ENCODE results near the gene MCTP1. TPM values are rescaled to one million over a fixed set of nuclear protein-coding genes. Genes with fewer than 3 reads are reported as not detected.

MCTP1 gene
- total RNA-seq, 1 experiment from 2014 or later = 0.41 TPM

GRCh38 chr5:95070866-95071265, 214.0 kb downstream of the MCTP1 start:
- Histone ChIP-seq H3K9me3 (ENCODE audit: low read length) (no peaks in the 10 kb centered on the region), H3K4me1 (ENCODE audit: low read length) (no peaks in the 10 kb centered on the region), H3K27ac (ENCODE audit: low read length) (no peak overlapping the region), H3K36me3 (ENCODE audit: insufficient read depth, low read length) (no peaks in the 10 kb centered on the region), H2AFZ (ENCODE audit: low read length) (no peak overlapping the region), H4K20me1 (ENCODE audit: insufficient read depth, low read depth, low read length) (no peaks in the 10 kb centered on the region), H3K9ac (ENCODE audit: low read length) (no peak overlapping the region), H3K27me3 (ENCODE audit: low read length) (no peaks in the 10 kb centered on the region), H3K79me2 (ENCODE audit: low read length) (no peaks in the 10 kb centered on the region), H3K4me3 (ENCODE audit: low read length) (no peak overlapping the region), H3K4me2 (ENCODE audit: low read depth, low read length, poor library complexity, severe bottlenecking) (no peak overlapping the region), H3K9me2 (replicated peaks; ENCODE audit: insufficient read depth, low read length) (no peaks in the 10 kb centered on the region)
- DNase-seq = no peak

GRCh38 chr5:95070453-95070852, 214.4 kb downstream of the MCTP1 start:
- Histone ChIP-seq H3K27me3 (ENCODE audit: low read length) (no peaks in the 10 kb centered on the region), H3K4me1 (ENCODE audit: low read length) (no peaks in the 10 kb centered on the region), H3K9me3 (ENCODE audit: low read length) (no peaks in the 10 kb centered on the region), H3K9ac (ENCODE audit: low read length) (no peak overlapping the region), H2AFZ (ENCODE audit: low read length) (no peak overlapping the region), H3K36me3 (ENCODE audit: insufficient read depth, low read length) (no peaks in the 10 kb centered on the region), H3K27ac (ENCODE audit: low read length) (no peak overlapping the region), H3K79me2 (ENCODE audit: low read length) (no peaks in the 10 kb centered on the region), H3K4me2 (ENCODE audit: low read depth, low read length, poor library complexity, severe bottlenecking) (no peak overlapping the region), H3K4me3 (ENCODE audit: low read length) (no peak overlapping the region), H3K9me2 (replicated peaks; ENCODE audit: insufficient read depth, low read length) (no peaks in the 10 kb centered on the region), H4K20me1 (ENCODE audit: insufficient read depth, low read depth, low read length) (no peaks in the 10 kb centered on the region)
- DNase-seq = no peak

- Histone ChIP-seq H3K4me1 (ENCODE audit: low read length) (no peaks in the 10 kb centered on the region), H3K9me2 (replicated peaks; ENCODE audit: insufficient read depth, low read length) (no peaks in the 10 kb centered on the region), H3K4me3 (ENCODE audit: low read length) (no peak overlapping the region), H4K20me1 (ENCODE audit: insufficient read depth, low read depth, low read length) (no peaks in the 10 kb centered on the region), H3K79me2 (ENCODE audit: low read length) (no peaks in the 10 kb centered on the region), H3K27me3 (ENCODE audit: low read length) (no peaks in the 10 kb centered on the region), H3K9ac (ENCODE audit: low read length) (no peak overlapping the region), H3K4me2 (ENCODE audit: low read depth, low read length, poor library complexity, severe bottlenecking) (no peak overlapping the region), H3K27ac (ENCODE audit: low read length) (no peak overlapping the region), H3K9me3 (ENCODE audit: low read length) (no peaks in the 10 kb centered on the region), H2AFZ (ENCODE audit: low read length) (no peak overlapping the region), H3K36me3 (ENCODE audit: insufficient read depth, low read length) (no peaks in the 10 kb centered on the region)
- DNase-seq = no peak
Measured at GRCh38 chr5:95069948-95070347, 214.9 kb downstream of the MCTP1 start.

- Histone ChIP-seq H3K9me3 (ENCODE audit: low read length) (no peaks in the 10 kb centered on the region), H3K27ac (ENCODE audit: low read length) (no peak overlapping the region), H4K20me1 (ENCODE audit: insufficient read depth, low read depth, low read length) (no peaks in the 10 kb centered on the region), H3K36me3 (ENCODE audit: insufficient read depth, low read length) (no peaks in the 10 kb centered on the region), H3K9ac (ENCODE audit: low read length) (no peak overlapping the region), H3K4me3 (ENCODE audit: low read length) (no peak overlapping the region), H3K27me3 (ENCODE audit: low read length) (no peaks in the 10 kb centered on the region), H2AFZ (ENCODE audit: low read length) (no peak overlapping the region), H3K79me2 (ENCODE audit: low read length) (no peaks in the 10 kb centered on the region), H3K9me2 (replicated peaks; ENCODE audit: insufficient read depth, low read length) (no peaks in the 10 kb centered on the region), H3K4me1 (ENCODE audit: low read length) (no peaks in the 10 kb centered on the region), H3K4me2 (ENCODE audit: low read depth, low read length, poor library complexity, severe bottlenecking) (no peak overlapping the region)
- no peak for DNase-seq
Measured at GRCh38 chr5:95069021-95069420, 215.9 kb downstream of the MCTP1 start.

- no peak overlapping the region for H3K27ac ChIP-seq (ENCODE audit: low read length)
- H3K9me3 ChIP-seq (ENCODE audit: low read length) = no peaks in the 10 kb centered on the region
- no peak overlapping the region for H3K4me2 ChIP-seq (ENCODE audit: low read depth, low read length, poor library complexity, severe bottlenecking)
- DNase-seq = no peak
- no peaks in the 10 kb centered on the region for H3K4me1 ChIP-seq (ENCODE audit: low read length)
- H3K9me2 ChIP-seq (replicated peaks; ENCODE audit: insufficient read depth, low read length) = no peaks in the 10 kb centered on the region
- no peak overlapping the region for H3K4me3 ChIP-seq (ENCODE audit: low read length)
- H4K20me1 ChIP-seq (ENCODE audit: insufficient read depth, low read depth, low read length) = no peaks in the 10 kb centered on the region
- no peaks in the 10 kb centered on the region for H3K27me3 ChIP-seq (ENCODE audit: low read length)
- H2AFZ ChIP-seq (ENCODE audit: low read length) = no peak overlapping the region
- no peak overlapping the region for H3K9ac ChIP-seq (ENCODE audit: low read length)
- H3K36me3 ChIP-seq (ENCODE audit: insufficient read depth, low read length) = no peaks in the 10 kb centered on the region
- no peaks in the 10 kb centered on the region for H3K79me2 ChIP-seq (ENCODE audit: low read length)
Measured at GRCh38 chr5:95068289-95068910, 216.5 kb downstream of the MCTP1 start.

- Histone ChIP-seq H3K4me1 (ENCODE audit: low read length) (no peaks in the 10 kb centered on the region), H3K9me2 (replicated peaks; ENCODE audit: insufficient read depth, low read length) (no peaks in the 10 kb centered on the region), H3K9ac (ENCODE audit: low read length) (no peak overlapping the region), H4K20me1 (ENCODE audit: insufficient read depth, low read depth, low read length) (no peaks in the 10 kb centered on the region), H3K4me2 (ENCODE audit: low read depth, low read length, poor library complexity, severe bottlenecking) (no peak overlapping the region), H3K27me3 (ENCODE audit: low read length) (no peaks in the 10 kb centered on the region), H2AFZ (ENCODE audit: low read length) (no peak overlapping the region), H3K4me3 (ENCODE audit: low read length) (no peak overlapping the region), H3K79me2 (ENCODE audit: low read length) (no peaks in the 10 kb centered on the region), H3K9me3 (ENCODE audit: low read length) (no peaks in the 10 kb centered on the region), H3K27ac (ENCODE audit: low read length) (no peak overlapping the region), H3K36me3 (ENCODE audit: insufficient read depth, low read length) (no peaks in the 10 kb centered on the region)
- DNase-seq = no peak
Measured at GRCh38 chr5:95066048-95066447, 218.8 kb downstream of the MCTP1 start.

- no peaks in the 10 kb centered on the region for H4K20me1 ChIP-seq (ENCODE audit: insufficient read depth, low read depth, low read length)
- no peak overlapping the region for H3K4me3 ChIP-seq (ENCODE audit: low read length)
- no peak for DNase-seq
- H3K4me2 ChIP-seq (ENCODE audit: low read depth, low read length, poor library complexity, severe bottlenecking) = no peak overlapping the region
- no peak overlapping the region for H3K27ac ChIP-seq (ENCODE audit: low read length)
- no peak overlapping the region for H3K9ac ChIP-seq (ENCODE audit: low read length)
- no peaks in the 10 kb centered on the region for H3K9me3 ChIP-seq (ENCODE audit: low read length)
- H3K9me2 ChIP-seq (replicated peaks; ENCODE audit: insufficient read depth, low read length) = no peaks in the 10 kb centered on the region
- H3K4me1 ChIP-seq (ENCODE audit: low read length) = no peaks in the 10 kb centered on the region
- no peaks in the 10 kb centered on the region for H3K79me2 ChIP-seq (ENCODE audit: low read length)
- H3K27me3 ChIP-seq (ENCODE audit: low read length) = no peaks in the 10 kb centered on the region
- no peak overlapping the region for H2AFZ ChIP-seq (ENCODE audit: low read length)
- no peaks in the 10 kb centered on the region for H3K36me3 ChIP-seq (ENCODE audit: insufficient read depth, low read length)
Measured at GRCh38 chr5:95063492-95063891, 221.4 kb downstream of the MCTP1 start.

- no peak for DNase-seq
- H3K9me2 ChIP-seq (replicated peaks; ENCODE audit: insufficient read depth, low read length) = no peaks in the 10 kb centered on the region
- no peaks in the 10 kb centered on the region for H3K36me3 ChIP-seq (ENCODE audit: insufficient read depth, low read length)
- no peaks in the 10 kb centered on the region for H3K9me3 ChIP-seq (ENCODE audit: low read length)
- no peaks in the 10 kb centered on the region for H3K27me3 ChIP-seq (ENCODE audit: low read length)
- H3K4me1 ChIP-seq (ENCODE audit: low read length) = no peaks in the 10 kb centered on the region
- H3K4me2 ChIP-seq (ENCODE audit: low read depth, low read length, poor library complexity, severe bottlenecking) = no peak overlapping the region
- no peak overlapping the region for H3K27ac ChIP-seq (ENCODE audit: low read length)
- no peaks in the 10 kb centered on the region for H4K20me1 ChIP-seq (ENCODE audit: insufficient read depth, low read depth, low read length)
- no peaks in the 10 kb centered on the region for H3K79me2 ChIP-seq (ENCODE audit: low read length)
- H3K9ac ChIP-seq (ENCODE audit: low read length) = no peak overlapping the region
- no peak overlapping the region for H2AFZ ChIP-seq (ENCODE audit: low read length)
- H3K4me3 ChIP-seq (ENCODE audit: low read length) = no peak overlapping the region
Measured at GRCh38 chr5:95060098-95060497, 224.8 kb downstream of the MCTP1 start.

- H3K9me2 ChIP-seq (replicated peaks; ENCODE audit: insufficient read depth, low read length) = no peaks in the 10 kb centered on the region
- H2AFZ ChIP-seq (ENCODE audit: low read length) = no peak overlapping the region
- no peak overlapping the region for H3K27ac ChIP-seq (ENCODE audit: low read length)
- no peaks in the 10 kb centered on the region for H4K20me1 ChIP-seq (ENCODE audit: insufficient read depth, low read depth, low read length)
- H3K27me3 ChIP-seq (ENCODE audit: low read length) = no peaks in the 10 kb centered on the region
- no peak for DNase-seq
- no peak overlapping the region for H3K4me2 ChIP-seq (ENCODE audit: low read depth, low read length, poor library complexity, severe bottlenecking)
- no peak overlapping the region for H3K9ac ChIP-seq (ENCODE audit: low read length)
- H3K4me3 ChIP-seq (ENCODE audit: low read length) = no peak overlapping the region
- no peaks in the 10 kb centered on the region for H3K79me2 ChIP-seq (ENCODE audit: low read length)
- H3K36me3 ChIP-seq (ENCODE audit: insufficient read depth, low read length) = no peaks in the 10 kb centered on the region
- H3K9me3 ChIP-seq (ENCODE audit: low read length) = no peaks in the 10 kb centered on the region
- H3K4me1 ChIP-seq (ENCODE audit: low read length) = no peaks in the 10 kb centered on the region
Measured at GRCh38 chr5:95059636-95060035, 225.3 kb downstream of the MCTP1 start.

All from Karpas-422 (cell line).